Measurements from ENCODE around the gene MYO5B. TPM values are rescaled to one million over a fixed set of nuclear protein-coding genes. Genes with fewer than 3 reads are reported as not detected.

Gene MYO5B
- total and polyA plus RNA-seq, 8 donors: 9.0 to 25.5 (median 12.1) TPM

GRCh38 chr18:50074404-50074803 lies 120.5 kb downstream of the MYO5B start:
- no peaks in the 10 kb centered on the region for H3K36me3 ChIP-seq
- no peak for TF ChIP-seq CTCF (IDR thresholded peaks at IDR 0.05)
- ATAC-seq: no peak
- peaks cover 0 to 1% of the 10 kb centered on the region in 2 donors for H3K27me3 ChIP-seq
- intact Hi-C loops (cut with DNase I): no loop called here
- no peaks in the 10 kb centered on the region for H3K9me3 ChIP-seq
- H3K4me1 ChIP-seq: no peaks in the 10 kb centered on the region
- no peak overlapping the region for H3K27ac ChIP-seq
- DNase-seq: no peak
- H3K4me3 ChIP-seq: no peak overlapping the region

GRCh38 chr18:50073319-50073718 lies 121.6 kb downstream of the MYO5B start:
- Histone ChIP-seq H3K4me1 (no peaks in the 10 kb centered on the region), H3K27me3 (no peaks in the 10 kb centered on the region), H3K4me3 (no peak overlapping the region), H3K27ac (no peak overlapping the region), H3K9me3 (no peaks in the 10 kb centered on the region), H3K36me3 (no peaks in the 10 kb centered on the region)
- ATAC-seq: no peak
- intact Hi-C loops (cut with DNase I): no loop called here
- no peak for DNase-seq
- no peak for TF ChIP-seq CTCF (IDR thresholded peaks at IDR 0.05)

DNA sequence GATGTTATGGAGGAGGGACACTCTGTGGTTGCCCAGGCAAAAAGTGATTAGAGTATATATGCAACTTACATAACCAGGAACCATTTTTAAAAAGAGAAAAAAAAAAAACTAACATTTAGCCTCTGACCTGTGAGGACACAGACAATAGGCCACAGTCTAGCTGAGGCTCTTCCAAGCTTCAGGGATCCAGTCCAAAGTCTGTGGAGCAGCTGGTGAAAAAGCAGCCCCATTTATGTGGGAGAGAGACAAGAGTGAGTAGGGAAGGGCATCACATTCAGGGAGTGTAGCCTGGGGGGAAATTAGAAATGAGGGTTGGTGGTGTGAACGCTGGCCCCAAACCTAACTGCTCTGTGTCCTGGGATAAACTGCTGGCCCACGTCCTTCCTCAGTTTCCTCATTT lies 122.8 kb downstream of the MYO5B start:
- Histone ChIP-seq H3K4me3 (no peak overlapping the region), H3K36me3 (no peaks in the 10 kb centered on the region), H3K27me3 (no peaks in the 10 kb centered on the region), H3K27ac (no peak overlapping the region), H3K9me3 (no peaks in the 10 kb centered on the region), H3K4me1 (no peaks in the 10 kb centered on the region)
- no peak for TF ChIP-seq CTCF (IDR thresholded peaks at IDR 0.05)
- DNase-seq (no peak), ATAC-seq (no peak)
- intact Hi-C loops (cut with DNase I): no loop called here

DNA sequence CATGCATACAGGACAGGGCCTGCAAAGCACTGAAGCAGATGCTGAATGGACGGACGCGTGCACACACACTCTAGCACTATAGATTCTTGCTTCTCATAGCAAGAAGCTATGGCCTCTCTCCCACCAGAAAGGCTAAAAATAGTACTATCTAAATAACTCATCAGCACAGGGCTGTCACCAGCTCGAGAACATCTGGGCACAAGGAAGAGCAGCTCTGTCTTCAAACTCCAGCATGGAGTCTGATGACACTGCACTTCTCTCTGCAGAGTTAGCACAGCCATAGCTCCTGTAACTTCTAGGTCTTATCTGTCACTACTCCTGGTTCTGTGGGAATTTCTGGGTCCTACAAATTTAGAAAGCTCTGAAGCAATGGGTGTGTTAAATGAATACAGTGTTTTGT lies 123.5 kb downstream of the MYO5B start:
- intact Hi-C loops (cut with DNase I): no loop called here
- no peak for DNase-seq

DNA sequence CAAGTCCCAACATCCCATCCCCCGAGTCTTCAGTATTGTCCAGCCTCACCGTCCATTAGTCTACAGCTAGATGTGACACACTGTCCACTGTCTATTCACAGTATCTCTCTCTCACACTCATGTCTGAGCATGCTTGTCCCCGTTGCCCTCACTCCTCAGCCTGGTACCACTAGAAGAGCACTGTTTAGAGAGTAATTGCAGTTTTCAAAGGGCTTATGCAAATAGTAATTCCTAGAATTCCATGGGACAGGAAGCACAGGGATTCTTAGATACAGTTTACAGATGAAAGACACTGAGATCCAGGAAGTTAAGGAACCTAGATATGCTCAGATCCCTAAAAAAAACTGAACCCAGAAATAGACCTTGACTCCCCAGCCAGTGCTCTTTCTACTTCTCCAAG lies 125.5 kb downstream of the MYO5B start:
- Histone ChIP-seq H3K4me1 (no peaks in the 10 kb centered on the region), H3K36me3 (no peaks in the 10 kb centered on the region), H3K4me3 (no peak overlapping the region), H3K27ac (no peak overlapping the region), H3K9me3 (no peaks in the 10 kb centered on the region), H3K27me3 (no peaks in the 10 kb centered on the region)
- no peak for DNase-seq
- no peak for ATAC-seq
- intact Hi-C loops (cut with DNase I): no loop called here
- TF ChIP-seq CTCF (IDR thresholded peaks at IDR 0.05): no peak

More for the DNA sequence above, 123.5 kb downstream of the MYO5B start:
- no peaks in the 10 kb centered on the region for H3K9me3 ChIP-seq
- H3K27ac ChIP-seq: no peak overlapping the region
- no peak for TF ChIP-seq CTCF (IDR thresholded peaks at IDR 0.05)
- no peaks in the 10 kb centered on the region for H3K4me1 ChIP-seq
- no peak overlapping the region for H3K4me3 ChIP-seq
- H3K27me3 ChIP-seq: no peaks in the 10 kb centered on the region
- H3K36me3 ChIP-seq: no peaks in the 10 kb centered on the region
- no peak for ATAC-seq
